Activated CD8-positive, alpha-beta memory T cell treated with anti-CD3 and anti-CD28 coated beads for 1 hour (primary cell): Measurements from ENCODE around the gene GPR75.

ENCODE experiments used
- DNase-seq, 2 donors: peaks; one replicate each; pipeline ENCODE4 v3.0.0-alpha.2; 2020; ENCODE audit warnings: low read depth in 1 of 2; ENCODE audit errors: extremely low read depth in 1 of 2

Gene GPR75

DNA sequence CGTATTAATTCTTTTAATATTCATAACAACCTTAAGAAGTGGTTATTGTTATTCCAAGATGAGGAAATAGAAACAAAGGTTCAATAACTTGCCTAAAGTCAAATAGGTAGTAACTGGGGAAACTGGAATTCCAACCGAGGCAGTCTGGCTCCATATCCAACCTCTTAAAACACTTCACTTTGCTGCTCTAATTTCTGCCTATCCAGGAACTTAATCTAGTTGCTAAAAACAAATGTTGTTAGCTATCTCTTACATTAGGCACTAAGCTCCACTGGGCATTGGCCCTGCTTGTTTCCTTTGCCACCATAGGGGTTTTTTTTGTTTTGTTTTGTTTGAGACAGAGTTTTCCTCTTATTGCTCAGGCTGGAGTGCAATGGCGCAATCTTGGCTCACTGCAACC is 48.2 kb downstream of the GPR75 start:
- no peak for DNase-seq
